ENCODE data around the gene PDX1.

- TF ChIP-seq, protein P1, sequence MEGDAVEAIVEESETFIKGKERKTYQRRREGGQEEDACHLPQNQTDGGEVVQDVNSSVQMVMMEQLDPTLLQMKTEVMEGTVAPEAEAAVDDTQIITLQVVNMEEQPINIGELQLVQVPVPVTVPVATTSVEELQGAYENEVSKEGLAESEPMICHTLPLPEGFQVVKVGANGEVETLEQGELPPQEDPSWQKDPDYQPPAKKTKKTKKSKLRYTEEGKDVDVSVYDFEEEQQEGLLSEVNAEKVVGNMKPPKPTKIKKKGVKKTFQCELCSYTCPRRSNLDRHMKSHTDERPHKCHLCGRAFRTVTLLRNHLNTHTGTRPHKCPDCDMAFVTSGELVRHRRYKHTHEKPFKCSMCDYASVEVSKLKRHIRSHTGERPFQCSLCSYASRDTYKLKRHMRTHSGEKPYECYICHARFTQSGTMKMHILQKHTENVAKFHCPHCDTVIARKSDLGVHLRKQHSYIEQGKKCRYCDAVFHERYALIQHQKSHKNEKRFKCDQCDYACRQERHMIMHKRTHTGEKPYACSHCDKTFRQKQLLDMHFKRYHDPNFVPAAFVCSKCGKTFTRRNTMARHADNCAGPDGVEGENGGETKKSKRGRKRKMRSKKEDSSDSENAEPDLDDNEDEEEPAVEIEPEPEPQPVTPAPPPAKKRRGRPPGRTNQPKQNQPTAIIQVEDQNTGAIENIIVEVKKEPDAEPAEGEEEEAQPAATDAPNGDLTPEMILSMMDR (IDR thresholded peaks at IDR 0.05; ENCODE audit: insufficient read depth, low read length), result no peak
- TF ChIP-seq REST (IDR thresholded peaks at IDR 0.05; ENCODE audit: insufficient replicate concordance, low read depth) (no peak), GABPA (IDR thresholded peaks at IDR 0.05; ENCODE audit: low read depth) (no peak), SPI1 (IDR thresholded peaks at IDR 0.05; ENCODE audit: borderline replicate concordance, low read depth) (no peak), POLR2AphosphoS5 (IDR thresholded peaks at IDR 0.05; ENCODE audit: low read depth) (no peak)
Observed at GRCh38 chr13:27904719-27905118, 15.1 kb upstream of the PDX1 start.

All from HL-60 (cell line).